ENCODE data around the gene EFNB2.

The EFNB2 gene

DNA sequence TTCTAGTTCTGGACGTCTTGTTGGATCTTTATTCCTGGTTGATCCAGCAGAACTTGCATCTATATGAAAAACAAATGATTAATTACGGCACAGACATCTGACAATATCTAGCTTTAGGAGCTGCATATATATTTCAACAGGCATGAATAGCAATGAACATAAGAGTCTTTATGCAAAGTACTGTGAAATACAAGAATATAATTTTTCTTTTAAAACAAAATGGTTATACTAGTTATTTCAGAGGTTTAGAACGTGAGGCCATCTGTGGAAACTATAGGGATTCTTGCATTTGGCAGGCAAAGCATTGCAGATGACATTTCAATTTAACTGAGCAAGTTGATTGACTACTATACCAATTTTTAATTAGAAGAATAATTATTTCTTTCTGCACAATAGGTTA lies 40.5 kb downstream of the EFNB2 start:
- DNase-seq (ENCODE audit: low read depth) = no peak
- no peak overlapping the region for H3K4me3 ChIP-seq (replicated peaks; ENCODE audit: low read depth, low read length)
- TF ChIP-seq, protein P1, sequence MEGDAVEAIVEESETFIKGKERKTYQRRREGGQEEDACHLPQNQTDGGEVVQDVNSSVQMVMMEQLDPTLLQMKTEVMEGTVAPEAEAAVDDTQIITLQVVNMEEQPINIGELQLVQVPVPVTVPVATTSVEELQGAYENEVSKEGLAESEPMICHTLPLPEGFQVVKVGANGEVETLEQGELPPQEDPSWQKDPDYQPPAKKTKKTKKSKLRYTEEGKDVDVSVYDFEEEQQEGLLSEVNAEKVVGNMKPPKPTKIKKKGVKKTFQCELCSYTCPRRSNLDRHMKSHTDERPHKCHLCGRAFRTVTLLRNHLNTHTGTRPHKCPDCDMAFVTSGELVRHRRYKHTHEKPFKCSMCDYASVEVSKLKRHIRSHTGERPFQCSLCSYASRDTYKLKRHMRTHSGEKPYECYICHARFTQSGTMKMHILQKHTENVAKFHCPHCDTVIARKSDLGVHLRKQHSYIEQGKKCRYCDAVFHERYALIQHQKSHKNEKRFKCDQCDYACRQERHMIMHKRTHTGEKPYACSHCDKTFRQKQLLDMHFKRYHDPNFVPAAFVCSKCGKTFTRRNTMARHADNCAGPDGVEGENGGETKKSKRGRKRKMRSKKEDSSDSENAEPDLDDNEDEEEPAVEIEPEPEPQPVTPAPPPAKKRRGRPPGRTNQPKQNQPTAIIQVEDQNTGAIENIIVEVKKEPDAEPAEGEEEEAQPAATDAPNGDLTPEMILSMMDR (IDR thresholded peaks at IDR 0.05; ENCODE audit: low read length, missing control alignments) = no peak

DNA sequence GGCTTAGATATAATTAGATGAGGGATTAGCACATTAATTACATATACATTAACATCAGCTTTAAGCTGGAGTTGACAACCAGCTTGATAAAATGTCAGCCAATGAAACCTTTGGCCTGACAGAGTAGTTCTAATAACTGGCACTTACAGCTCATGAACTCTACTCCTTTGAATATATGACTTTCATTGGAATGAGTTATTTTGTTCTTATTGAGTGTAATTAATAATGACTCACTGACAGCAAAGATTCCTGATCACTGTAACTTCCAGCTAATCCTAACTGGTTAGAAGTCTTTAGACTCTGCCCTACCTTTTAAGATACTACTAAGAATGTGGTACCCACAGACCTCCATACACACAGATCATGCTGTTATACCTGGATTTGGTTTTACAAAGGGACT lies 41.0 kb downstream of the EFNB2 start:
- TF ChIP-seq, protein P1 (IDR thresholded peaks at IDR 0.05; ENCODE audit: low read length, missing control alignments) = no peak
- no peak for DNase-seq (ENCODE audit: low read depth)
- H3K4me3 ChIP-seq (replicated peaks; ENCODE audit: low read depth, low read length) = no peak overlapping the region

DNA sequence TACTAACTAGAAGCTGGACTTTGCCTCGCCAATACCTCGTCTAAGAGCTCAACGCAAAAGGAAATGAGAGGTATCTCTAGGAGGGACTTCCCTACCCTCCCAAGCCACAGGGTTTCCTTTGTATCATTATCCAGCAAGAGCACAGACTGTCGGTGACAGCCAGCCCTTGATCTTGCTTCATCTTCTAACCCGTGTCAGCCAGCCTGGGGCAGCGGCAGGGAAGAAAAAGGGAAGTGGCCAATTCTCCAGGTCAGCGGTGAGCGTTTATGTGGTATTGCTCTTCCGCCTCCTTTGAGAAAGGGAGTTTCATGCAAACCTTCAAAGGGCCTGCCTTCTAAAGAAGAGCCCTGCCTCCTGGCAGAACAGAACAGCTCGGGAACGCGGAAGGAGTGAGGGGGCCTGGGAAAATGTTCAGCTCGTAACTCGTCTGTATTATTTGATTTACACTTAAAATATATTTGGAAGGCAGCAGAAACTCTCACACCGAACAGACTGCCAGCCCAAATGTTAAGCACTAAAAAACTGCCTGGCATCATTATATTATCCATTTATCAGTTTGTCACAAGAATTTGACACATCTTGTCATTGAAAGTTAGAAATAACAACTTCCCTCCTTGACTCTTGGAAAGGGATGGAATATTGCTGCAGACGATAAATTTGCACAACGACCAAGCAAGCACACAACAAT lies 41.8 kb downstream of the EFNB2 start:
- TF ChIP-seq, protein P1 (IDR thresholded peaks at IDR 0.05; ENCODE audit: low read length, missing control alignments) = no peak
- no peak overlapping the region for H3K4me3 ChIP-seq (replicated peaks; ENCODE audit: low read depth, low read length)
- DNase-seq (ENCODE audit: low read depth) = no peak

DNA sequence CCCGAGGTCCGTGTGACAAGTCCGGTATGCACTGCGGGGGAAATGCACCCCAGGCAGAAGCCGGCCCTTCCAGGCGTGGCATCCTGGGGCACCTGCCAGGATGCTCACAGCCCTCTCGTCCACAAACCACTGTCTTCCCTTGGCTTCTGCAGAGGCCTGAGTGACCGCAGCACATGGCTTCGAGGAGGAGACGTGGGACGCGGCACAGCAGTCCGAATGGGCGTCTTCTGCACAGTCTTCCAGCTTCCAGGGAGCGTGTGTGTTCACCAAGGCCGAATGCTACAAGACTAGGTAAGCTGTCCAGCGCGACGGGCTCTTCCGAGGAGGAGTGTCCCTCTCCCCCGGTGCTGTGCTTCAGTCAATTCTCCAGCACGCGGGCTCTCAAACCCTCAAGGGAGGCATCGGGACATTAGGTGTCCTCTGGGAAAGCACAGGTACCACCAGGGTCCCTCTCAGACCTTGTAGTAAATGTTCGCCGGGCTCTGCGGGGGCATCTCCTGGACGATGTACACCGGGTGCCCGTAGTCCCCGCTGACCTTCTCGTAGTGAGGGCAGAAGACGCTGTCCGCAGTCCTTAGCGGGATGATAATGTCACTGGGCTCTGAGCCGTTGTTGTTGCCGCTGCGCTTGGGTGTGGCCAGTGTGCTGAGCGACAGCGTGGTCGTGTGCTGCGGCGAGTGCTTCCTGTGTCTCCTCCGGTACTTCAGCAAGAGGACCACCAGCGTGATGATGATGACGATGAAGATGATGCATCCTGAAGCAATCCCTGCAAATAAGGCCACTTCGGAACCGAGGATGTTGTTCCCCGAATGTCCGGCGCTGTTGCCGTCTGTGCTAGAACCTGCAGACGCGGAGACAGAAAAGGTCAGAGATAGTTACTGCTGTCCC lies 42.6 kb downstream of the EFNB2 start:
- DNase-seq (ENCODE audit: low read depth) = no peak
- TF ChIP-seq, protein P1 (IDR thresholded peaks at IDR 0.05; ENCODE audit: low read length, missing control alignments) = no peak
- H3K4me3 ChIP-seq (replicated peaks; ENCODE audit: low read depth, low read length) = no peak overlapping the region

DNA sequence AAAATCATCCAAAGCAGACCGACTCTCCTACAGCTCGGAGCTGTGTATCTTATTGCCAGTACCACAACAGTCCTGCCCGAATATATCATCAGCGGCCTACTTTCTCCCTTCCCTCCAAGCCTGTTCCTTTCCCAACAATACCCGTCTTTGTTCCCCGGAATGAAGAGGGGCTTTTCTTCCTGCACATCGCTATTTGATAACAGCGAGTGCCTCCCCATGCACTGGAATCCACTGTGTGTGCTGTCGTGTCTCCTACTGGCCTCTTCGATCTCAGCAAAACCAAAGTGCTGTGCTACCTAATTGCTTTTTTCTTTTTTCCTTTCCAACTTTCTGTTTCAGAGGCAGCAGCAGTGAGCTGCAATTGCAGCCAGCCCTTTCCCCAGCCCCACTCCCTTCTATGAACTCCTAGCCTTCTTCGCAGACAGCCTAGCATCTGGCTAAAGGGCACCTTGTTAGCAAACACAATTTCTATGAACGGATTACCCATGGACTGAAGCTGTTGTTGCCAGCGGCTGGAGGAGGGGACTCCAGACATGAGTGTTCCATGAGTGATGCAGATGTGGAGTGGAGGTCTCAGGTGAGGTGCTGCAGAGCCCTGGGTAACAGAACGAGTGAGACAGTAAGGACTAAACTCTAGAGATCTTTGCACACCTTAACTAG lies 43.4 kb downstream of the EFNB2 start:
- TF ChIP-seq, protein P1 (IDR thresholded peaks at IDR 0.05; ENCODE audit: low read length, missing control alignments) = no peak
- no peak for DNase-seq (ENCODE audit: low read depth)
- no peak overlapping the region for H3K4me3 ChIP-seq (replicated peaks; ENCODE audit: low read depth, low read length)

DNA sequence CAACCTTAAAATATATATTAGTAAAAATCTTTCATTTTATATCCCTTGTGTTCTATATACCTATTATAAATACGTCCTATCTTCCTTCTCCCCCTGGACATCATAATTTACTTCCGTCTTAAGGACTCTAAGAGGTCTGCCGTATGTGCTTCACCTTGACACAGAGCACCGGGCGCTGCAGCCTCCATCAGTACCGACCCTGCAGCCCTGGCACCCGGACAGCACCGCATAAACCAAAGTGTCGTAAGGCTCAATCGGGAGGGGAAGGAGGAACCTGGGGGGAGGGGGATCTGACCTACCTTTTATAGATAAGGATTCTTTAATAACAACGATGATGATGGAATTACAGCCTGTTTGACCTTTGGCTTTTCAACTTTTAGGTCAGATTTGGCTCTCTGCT lies 44.0 kb downstream of the EFNB2 start:
- H3K4me3 ChIP-seq (replicated peaks; ENCODE audit: low read depth, low read length) = no peak overlapping the region
- TF ChIP-seq, protein P1 (IDR thresholded peaks at IDR 0.05; ENCODE audit: low read length, missing control alignments) = no peak
- DNase-seq (ENCODE audit: low read depth) = no peak

Data from fibroblast of pulmonary artery (primary cell).